DOHH2 (cell line): ENCODE measurements around the gene SDHD.

Source experiments
- EZH2phosphoT487 ChIP-seq: fragments of 200-600 bp; sonication (generic); IDR thresholded peaks from 2 replicates; pipeline ENCODE4 v1.6.1; 2017; ENCODE audit warnings: borderline replicate concordance, mild to moderate bottlenecking, antibody characterized with exemption, low read length, moderate library complexity, mixed read lengths
- TF ChIP-seq, protein P1 (sequence below): fragments of 200-600 bp; sonication (generic); IDR thresholded peaks from one replicate; pipeline ENCODE4 v1.5.1; 2014; ENCODE audit warnings: antibody characterized with exemption, mild to moderate bottlenecking, low read depth, low read length; ENCODE audit not compliant: poor library complexity, severe bottlenecking

DNA sequence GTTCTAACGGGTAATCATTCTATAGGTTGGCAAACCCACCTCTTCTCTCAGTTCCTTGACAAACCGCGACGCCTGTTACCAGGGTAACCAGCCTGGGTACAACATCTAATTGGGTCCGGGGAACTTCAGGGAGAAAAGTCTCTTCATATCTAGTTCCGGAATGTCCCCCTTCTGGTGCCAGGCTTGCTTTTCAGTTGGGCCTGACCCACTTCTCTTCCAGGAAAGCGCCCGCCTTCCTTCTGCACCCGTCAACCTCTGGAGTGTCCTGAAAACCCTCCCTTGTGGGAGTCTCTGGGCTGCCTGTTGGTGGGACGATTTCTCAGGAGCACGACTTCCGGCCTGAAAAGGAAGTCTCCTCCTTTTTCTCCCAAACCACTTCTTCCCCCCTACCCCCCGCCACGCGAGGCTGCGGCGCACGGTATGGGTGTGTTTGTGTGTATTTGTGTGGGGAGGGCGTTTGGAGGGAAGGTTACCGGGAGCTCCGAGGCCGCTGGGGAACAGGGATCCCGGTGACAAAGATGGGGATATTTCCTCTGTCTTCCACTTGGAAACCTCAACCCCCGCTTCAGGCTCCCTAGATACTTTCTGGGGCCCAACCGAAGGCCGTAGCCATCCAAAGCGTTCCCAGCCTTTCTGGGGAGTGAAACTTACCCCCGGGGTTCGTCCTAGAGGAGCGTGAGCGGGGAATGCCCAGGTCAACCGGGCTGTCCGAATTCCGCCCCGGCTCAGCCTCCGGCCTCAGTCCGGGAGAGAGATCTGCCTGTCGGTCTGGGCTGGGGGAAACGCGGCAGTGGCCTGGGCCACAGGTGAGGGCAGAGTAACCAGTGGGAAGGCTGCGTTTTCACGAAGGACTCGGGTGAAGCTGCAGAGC, 12.5 kb upstream of the SDHD start, which contains the start of the genes NKAPD1 and PIH1D2:
- TF ChIP-seq, protein P1, sequence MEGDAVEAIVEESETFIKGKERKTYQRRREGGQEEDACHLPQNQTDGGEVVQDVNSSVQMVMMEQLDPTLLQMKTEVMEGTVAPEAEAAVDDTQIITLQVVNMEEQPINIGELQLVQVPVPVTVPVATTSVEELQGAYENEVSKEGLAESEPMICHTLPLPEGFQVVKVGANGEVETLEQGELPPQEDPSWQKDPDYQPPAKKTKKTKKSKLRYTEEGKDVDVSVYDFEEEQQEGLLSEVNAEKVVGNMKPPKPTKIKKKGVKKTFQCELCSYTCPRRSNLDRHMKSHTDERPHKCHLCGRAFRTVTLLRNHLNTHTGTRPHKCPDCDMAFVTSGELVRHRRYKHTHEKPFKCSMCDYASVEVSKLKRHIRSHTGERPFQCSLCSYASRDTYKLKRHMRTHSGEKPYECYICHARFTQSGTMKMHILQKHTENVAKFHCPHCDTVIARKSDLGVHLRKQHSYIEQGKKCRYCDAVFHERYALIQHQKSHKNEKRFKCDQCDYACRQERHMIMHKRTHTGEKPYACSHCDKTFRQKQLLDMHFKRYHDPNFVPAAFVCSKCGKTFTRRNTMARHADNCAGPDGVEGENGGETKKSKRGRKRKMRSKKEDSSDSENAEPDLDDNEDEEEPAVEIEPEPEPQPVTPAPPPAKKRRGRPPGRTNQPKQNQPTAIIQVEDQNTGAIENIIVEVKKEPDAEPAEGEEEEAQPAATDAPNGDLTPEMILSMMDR, result no peak
- TF ChIP-seq EZH2phosphoT487, result no peak
